ENCODE results near the gene PARP1.

DNA sequence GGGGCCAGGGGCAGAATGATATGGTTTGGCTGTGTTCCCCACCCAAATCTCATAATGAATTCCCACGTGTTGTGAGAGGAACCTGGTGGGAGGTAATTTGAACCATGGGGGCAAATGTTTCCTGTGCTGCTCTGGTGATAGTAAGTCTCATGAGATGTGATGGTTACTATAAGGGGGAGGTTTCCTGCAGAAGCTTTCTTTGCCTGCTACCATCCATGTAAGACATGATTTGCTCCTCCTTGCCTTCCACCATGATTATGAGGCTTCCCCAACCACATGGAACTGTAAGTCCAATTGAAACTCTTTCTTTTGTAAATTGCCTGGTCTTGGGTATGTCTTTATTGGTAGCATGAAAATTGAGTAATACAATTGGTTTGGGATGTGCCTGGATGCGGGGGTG lies 65.2 kb downstream of the PARP1 start:
- no peak for TF ChIP-seq POLR2A (IDR thresholded peaks at IDR 0.05)
- TF ChIP-seq, protein P1, sequence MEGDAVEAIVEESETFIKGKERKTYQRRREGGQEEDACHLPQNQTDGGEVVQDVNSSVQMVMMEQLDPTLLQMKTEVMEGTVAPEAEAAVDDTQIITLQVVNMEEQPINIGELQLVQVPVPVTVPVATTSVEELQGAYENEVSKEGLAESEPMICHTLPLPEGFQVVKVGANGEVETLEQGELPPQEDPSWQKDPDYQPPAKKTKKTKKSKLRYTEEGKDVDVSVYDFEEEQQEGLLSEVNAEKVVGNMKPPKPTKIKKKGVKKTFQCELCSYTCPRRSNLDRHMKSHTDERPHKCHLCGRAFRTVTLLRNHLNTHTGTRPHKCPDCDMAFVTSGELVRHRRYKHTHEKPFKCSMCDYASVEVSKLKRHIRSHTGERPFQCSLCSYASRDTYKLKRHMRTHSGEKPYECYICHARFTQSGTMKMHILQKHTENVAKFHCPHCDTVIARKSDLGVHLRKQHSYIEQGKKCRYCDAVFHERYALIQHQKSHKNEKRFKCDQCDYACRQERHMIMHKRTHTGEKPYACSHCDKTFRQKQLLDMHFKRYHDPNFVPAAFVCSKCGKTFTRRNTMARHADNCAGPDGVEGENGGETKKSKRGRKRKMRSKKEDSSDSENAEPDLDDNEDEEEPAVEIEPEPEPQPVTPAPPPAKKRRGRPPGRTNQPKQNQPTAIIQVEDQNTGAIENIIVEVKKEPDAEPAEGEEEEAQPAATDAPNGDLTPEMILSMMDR (IDR thresholded peaks at IDR 0.05) = no peak

All from esophagus squamous epithelium (tissue), 4 donors.